GM18861 (cell line): ENCODE measurements around the gene PRSS21.

Experiments used
- ATAC-seq: cut with Tn5 transposase; IDR thresholded peaks from one replicate; pipeline ENCODE4 v1.9.1; 2021; ENCODE audit not compliant: unreplicated experiment

PRSS21 gene

DNA sequence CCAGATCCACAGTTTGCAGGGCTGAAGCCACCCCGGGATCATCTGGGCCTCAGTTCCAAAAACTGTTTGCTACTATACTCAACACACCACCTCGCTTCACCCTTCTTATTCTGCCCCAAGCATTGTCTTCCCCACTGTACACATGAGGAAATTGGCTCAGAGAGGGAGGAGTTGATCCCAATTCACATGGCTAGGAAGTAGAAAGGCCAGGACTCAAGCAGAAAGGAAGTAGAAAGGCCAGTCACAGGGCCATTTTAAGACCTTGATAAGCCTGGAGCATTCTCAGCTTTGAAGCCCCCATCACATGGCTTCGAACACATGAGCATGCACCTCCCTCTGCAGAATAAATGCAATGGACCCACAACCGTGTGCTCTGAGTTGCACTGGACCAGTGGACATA lies 48.6 kb downstream of the PRSS21 start:
- ATAC-seq = no peak

- ATAC-seq = no peak
Measured at GRCh38 chr16:2866431-2866830, 49.4 kb downstream of the PRSS21 start.

DNA sequence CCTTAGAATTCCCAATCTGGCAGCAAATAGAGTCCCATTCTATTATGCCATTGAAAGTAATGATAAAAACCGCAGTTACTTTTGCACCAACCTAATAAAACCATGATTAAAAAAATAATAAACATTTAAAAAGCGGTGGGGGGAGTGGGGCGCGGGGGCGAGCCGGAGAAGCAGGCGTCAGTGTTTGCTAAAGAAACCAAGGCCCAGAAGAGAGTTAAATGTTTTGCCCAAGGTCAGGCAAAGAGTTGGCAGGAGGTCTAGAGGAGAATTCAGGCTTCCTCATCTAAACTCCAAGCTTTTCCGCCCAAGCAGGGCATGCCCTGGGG lies 50.6 kb downstream of the PRSS21 start:
- no peak for ATAC-seq

DNA sequence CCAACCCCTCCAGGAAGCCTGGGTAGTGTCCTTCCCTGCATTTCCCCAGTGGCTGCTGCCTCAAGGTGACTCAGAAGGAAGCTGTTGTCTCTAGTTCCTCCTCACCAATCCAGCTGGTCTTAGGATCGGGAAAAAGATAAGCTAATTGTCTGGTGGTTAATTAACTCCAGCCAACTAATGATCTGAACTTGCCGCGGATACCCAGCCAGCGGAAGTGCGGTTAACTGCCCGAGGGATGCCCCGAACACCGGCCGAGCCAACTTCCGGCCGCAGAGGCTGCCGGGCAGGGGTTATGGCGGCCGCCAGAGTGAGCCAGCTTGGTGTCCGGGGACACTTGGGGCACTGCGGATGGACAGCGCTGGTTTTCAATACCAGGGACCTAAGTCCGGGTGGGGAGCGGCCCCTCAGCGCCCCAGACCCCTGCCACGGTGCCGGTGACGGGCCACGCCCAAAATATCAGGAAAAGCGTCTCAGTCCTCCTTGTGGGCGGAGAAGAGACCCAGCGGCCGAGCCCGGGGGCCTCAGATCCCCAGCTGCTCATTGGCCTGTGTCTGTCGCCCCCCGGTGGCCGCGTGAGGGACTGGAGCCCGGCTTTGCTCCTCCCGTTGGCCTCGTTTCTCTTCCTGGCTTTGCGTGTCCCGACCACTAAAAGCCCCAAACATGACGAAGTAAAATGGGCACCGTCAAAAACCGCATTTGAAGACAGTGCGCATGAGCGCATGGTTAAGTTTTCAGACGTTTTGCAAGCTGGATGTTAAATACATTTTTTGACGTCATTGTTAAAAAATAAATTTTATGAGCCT lies 51.2 kb downstream of the PRSS21 start:
- ATAC-seq = peak; percentile 79
